HG03457 (cell line): ENCODE measurements around the gene SMOC2.

Experiments
- ATAC-seq: cut with Tn5 transposase; IDR thresholded peaks from one replicate; pipeline ENCODE4 v1.9.1; 2021; ENCODE audit warnings: moderate number of reproducible peaks; ENCODE audit not compliant: unreplicated experiment

The SMOC2 gene

DNA sequence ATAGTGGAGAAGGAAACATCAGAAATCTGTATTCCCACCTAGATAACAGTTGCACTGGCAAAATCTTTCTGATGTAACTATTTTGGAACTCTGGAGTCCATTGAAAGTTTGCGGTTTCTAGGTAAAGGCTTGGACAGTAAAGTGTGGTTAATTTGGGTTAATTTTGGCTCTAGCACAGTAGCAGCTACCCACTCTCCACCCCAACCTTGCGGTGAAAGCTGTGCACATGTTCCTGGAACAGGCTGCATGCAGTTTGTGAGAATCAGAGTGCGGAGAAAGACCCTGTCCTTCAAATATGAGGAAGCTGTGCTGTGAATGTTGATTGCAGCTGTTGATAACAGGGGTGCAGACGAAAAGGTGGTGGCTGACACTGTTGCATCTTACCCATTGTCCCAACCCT lies 38.4 kb downstream of the SMOC2 start:
- ATAC-seq, result no peak

GRCh38 chr6:168480481-168480880 lies 39.5 kb downstream of the SMOC2 start:
- no peak for ATAC-seq

DNA sequence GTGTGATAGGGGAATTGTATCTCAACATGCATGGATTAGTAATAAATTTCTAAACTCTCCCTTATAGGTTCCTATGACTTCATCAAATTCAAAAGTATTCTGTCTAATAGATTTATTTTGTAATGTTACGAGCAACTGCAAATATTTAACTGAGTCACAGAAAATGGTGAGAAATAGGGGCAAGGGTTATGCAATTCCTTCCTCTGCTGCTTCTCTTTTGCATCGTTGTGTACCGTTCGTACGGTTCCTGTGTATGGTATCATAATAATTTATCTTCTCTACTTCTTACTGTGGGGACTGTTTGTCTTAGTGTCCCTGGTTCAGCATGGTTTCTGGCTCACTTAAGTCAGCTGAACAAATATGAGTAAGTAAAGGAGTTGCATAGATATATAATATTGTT lies 44.8 kb downstream of the SMOC2 start:
- ATAC-seq, result no peak

GRCh38 chr6:168490757-168491156 lies 49.8 kb downstream of the SMOC2 start:
- no peak for ATAC-seq

GRCh38 chr6:168493976-168494375 lies 53.0 kb downstream of the SMOC2 start:
- ATAC-seq, result no peak

- ATAC-seq, result no peak
These were observed 53.7 kb downstream of the SMOC2 start for GRCh38 chr6:168494726-168495125.

GRCh38 chr6:168495133-168495532 lies 54.1 kb downstream of the SMOC2 start:
- ATAC-seq, result no peak

GRCh38 chr6:168495636-168496035 lies 54.7 kb downstream of the SMOC2 start:
- ATAC-seq, result no peak

- ATAC-seq, result no peak
These were observed 55.4 kb downstream of the SMOC2 start for GRCh38 chr6:168496139-168496996.

- ATAC-seq, result no peak
These were observed 56.0 kb downstream of the SMOC2 start for GRCh38 chr6:168496997-168497331.

GRCh38 chr6:168497381-168497780 lies 56.4 kb downstream of the SMOC2 start:
- no peak for ATAC-seq

DNA sequence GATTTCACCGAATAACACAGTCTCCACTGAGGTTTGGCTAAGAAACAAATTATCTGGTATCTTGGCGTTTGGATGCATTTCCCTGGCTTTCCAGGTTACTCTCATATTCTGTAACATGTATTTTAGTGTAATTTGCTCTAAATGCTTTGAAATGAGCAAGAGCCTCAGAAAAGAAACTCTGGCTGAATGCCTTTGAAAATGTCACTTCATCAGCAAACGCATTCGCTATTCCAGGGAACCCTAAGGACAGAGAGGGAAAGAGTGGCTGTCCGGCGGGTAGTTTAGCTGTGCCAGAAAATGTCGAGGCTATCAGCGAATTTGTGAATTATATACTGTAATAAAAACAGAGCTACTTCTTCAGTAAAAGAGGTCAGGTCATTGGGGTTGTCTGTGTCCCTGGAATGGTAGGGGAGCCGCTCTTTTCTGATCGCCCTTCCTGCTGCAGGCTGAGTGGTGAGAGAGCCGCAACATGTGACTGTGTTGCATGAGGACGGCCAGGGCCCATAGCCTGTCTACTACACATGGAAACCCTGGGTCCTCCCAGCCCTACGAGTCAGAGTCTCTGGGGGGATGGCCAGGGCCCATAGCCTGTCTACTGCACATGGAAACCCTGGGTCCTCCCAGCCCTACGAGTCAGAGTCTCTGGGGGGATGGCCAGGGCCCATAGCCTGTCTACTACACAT lies 57.3 kb downstream of the SMOC2 start:
- no peak for ATAC-seq

GRCh38 chr6:168499045-168499650 lies 58.2 kb downstream of the SMOC2 start:
- ATAC-seq, result no peak

DNA sequence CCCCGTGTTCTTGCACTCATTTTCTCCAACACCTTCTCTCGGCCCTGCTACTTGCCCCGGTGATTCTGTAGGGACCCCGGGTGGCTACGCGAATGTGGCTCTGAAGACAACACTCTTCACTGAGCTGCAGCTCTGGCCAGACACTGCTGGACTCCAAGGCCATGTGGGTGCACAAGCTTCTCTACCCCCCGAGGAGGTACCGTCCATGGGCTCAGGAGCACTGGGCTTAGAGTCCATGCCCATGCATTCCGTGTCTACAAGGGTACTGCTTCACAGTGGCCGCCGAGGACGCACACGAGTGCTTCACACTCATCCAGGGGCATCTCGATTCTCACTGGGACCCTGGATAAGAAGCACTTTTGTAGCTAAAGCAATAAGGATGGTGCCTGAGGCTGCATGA lies 59.5 kb downstream of the SMOC2 start:
- no peak for ATAC-seq

GRCh38 chr6:168501561-168501960 lies 60.6 kb downstream of the SMOC2 start:
- ATAC-seq, result no peak

GRCh38 chr6:168504366-168504765 lies 63.4 kb downstream of the SMOC2 start:
- no peak for ATAC-seq

DNA sequence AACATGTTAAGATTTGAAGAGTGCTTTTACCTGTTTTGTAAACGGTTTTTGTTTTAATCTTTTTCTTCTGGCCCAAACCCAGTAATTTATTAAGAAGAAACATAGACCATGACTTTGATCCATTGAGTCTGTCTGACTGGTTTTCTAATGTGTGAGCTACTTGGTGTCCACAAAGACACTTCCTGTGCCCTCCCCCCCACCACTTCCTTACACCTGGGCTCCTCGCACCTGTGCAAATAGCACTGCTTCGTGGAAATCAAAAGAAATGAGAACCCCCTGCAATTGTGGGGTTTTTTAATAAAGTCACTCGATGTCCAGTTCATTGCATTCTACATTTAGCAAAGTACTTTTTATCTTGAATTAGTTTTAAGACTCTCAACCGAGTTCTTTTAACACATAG lies 65.5 kb downstream of the SMOC2 start:
- ATAC-seq, result no peak

DNA sequence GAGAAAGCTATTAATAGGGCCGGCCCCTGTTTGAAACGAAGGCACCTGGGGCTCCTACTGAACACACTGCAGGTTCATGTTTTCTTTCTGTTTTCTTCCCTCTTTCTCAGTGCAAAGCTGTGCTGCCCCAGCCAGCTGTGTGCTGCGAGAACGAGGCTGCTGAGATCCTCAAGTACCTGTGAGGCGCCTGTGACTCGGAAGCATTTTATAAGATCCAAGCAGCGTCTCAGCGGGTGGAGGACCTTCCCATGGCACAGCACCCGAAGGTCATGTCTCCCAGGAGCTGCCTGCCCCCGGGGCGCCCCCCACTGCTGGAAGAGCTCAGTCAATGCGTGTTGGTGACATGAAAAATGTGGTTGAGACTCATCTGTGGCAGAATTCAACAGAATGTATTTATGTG lies 66.3 kb downstream of the SMOC2 start:
- ATAC-seq, result no peak

DNA sequence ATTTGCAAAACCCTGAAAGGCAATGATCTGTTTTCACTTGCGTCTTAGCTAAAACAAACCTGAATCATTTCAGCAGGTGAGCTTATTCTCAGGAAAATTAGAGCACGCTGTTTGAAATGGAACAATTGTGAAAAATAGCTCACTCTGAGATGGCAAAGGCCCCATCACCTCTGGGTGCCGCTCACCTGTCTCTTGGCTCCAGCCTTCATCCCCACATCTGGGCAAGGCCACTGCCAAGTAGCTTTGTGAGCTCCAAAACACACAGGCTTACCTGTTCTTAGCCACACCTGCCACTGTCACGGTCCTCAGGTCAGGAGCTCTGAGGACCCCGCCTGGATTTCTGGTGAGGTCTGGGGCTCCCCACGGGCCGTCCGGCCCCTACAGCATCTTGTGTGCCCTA lies 66.7 kb downstream of the SMOC2 start:
- no peak for ATAC-seq

DNA sequence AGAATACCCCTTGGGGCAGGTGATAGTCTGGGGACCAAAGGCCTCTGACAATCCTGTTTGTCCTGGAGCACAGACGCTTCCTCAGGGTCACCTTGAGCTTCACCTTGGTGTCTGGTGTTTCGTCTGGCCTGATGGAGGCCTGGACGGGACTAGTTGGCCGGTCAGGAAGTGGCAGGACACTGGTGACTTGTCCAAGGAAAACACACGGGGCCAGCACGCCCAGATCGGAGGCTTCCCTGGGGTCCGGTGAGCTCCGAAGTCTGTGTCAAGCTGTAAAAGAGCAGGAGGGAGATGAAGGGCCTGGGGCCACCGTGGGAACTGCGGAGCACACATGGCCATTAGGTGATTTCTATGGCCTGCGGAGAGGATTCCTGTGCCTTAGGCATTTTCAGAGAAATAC lies 67.9 kb downstream of the SMOC2 start:
- no peak for ATAC-seq

GRCh38 chr6:168513766-168514165 lies 72.8 kb downstream of the SMOC2 start:
- no peak for ATAC-seq

- no peak for ATAC-seq
These were observed 73.2 kb downstream of the SMOC2 start for GRCh38 chr6:168514216-168514615.
